GM23338 (cell line): ENCODE results near the gene DPP9. TPM values are rescaled to one million over a fixed set of nuclear protein-coding genes. Genes with fewer than 3 reads are reported as not detected.

ENCODE experiments used
- ATAC-seq: fragments of 200-7000 bp; cut with Tn5 transposase; 3 replicates; pipeline ENCODE4 v1.9.1; 2020
- DNase-seq: peaks from one replicate; pipeline ENCODE4 v3.0.0-alpha.2; 2015; ENCODE audit warnings: low spot score
- H2AFZ ChIP-seq: fragments of 200-600 bp; sonication (generic); 2 replicates; pipeline ENCODE4 v1.8.0; 2016; ENCODE audit warnings: antibody characterized with exemption, mild to moderate bottlenecking, moderate library complexity
- H3F3A ChIP-seq: fragments of 200-600 bp; sonication (generic); replicated peaks from 2 replicates; pipeline ENCODE4 v1.8.0; 2017; ENCODE audit warnings: antibody characterized with exemption, mixed run types, low read depth
- H3K27ac ChIP-seq: fragments of 200-600 bp; sonication (generic); 2 replicates; pipeline ENCODE4 v1.6.1; 2016; ENCODE audit warnings: low read depth
- H3K27me3 ChIP-seq: fragments of 200-600 bp; sonication (generic); 2 replicates; pipeline ENCODE4 v1.8.0; 2016; ENCODE audit warnings: mild to moderate bottlenecking, mixed run types, moderate library complexity; ENCODE audit not compliant: insufficient read depth
- H3K36me3 ChIP-seq: fragments of 200-600 bp; sonication (generic); 2 replicates; pipeline ENCODE4 v1.8.0; 2016; ENCODE audit warnings: mild to moderate bottlenecking; ENCODE audit not compliant: insufficient read depth
- H3K4me1 ChIP-seq: fragments of 200-600 bp; sonication (generic); 2 replicates; pipeline ENCODE4 v1.8.0; 2016; ENCODE audit warnings: mild to moderate bottlenecking, moderate library complexity; ENCODE audit not compliant: insufficient read depth
- H3K4me2 ChIP-seq: fragments of 200-600 bp; sonication (generic); 2 replicates; pipeline ENCODE4 v1.7.1; 2017; ENCODE audit warnings: mixed run types
- H3K4me3 ChIP-seq: fragments of 200-600 bp; sonication (generic); 2 replicates; pipeline ENCODE4 v1.6.1; 2016; ENCODE audit warnings: mixed run types
- H3K79me2 ChIP-seq: fragments of 200-600 bp; sonication (generic); replicated peaks from 2 replicates; pipeline ENCODE4 v1.8.0; 2017; ENCODE audit warnings: mild to moderate bottlenecking; ENCODE audit not compliant: insufficient read depth
- H3K9me2 ChIP-seq: fragments of 200-600 bp; sonication (generic); 2 replicates; pipeline ENCODE4 v1.8.0; 2017; ENCODE audit not compliant: insufficient read depth
- H4K20me1 ChIP-seq: fragments of 200-600 bp; sonication (generic); replicated peaks from 2 replicates; pipeline ENCODE4 v1.8.0; 2017; ENCODE audit warnings: mild to moderate bottlenecking; ENCODE audit not compliant: insufficient read depth
- H3K27ac Mint-ChIP-seq: 2 replicates; pipeline ENCODE4 v1.8.0; 2020; ENCODE audit warnings: inconsistent platforms, mild to moderate bottlenecking, moderate library complexity, mixed read lengths
- H3K27me3 Mint-ChIP-seq: 3 replicates; pipeline ENCODE4 v1.8.0; 2022; ENCODE audit warnings: low read depth, mild to moderate bottlenecking, moderate library complexity, mixed read lengths, inconsistent platforms; ENCODE audit not compliant: insufficient read depth, poor library complexity
- H3K36me3 Mint-ChIP-seq: 3 replicates; pipeline ENCODE4 v1.8.0; 2021; ENCODE audit warnings: low read depth, mild to moderate bottlenecking, inconsistent platforms, moderate library complexity, mixed read lengths
- H3K4me1 Mint-ChIP-seq: 3 replicates; pipeline ENCODE4 v1.8.0; 2020; ENCODE audit warnings: mild to moderate bottlenecking, inconsistent platforms, mixed read lengths
- H3K4me3 Mint-ChIP-seq: 3 replicates; pipeline ENCODE4 v1.8.0; 2021; ENCODE audit warnings: moderate library complexity, mild to moderate bottlenecking, inconsistent platforms, mixed read lengths
- H3K9me3 Mint-ChIP-seq: 3 replicates; pipeline ENCODE4 v1.8.0; 2020; ENCODE audit warnings: moderate library complexity, mild to moderate bottlenecking, inconsistent platforms, mixed read lengths
- CREB1 ChIP-seq: fragments of 250-450 bp; sonication (Bioruptor Pico); IDR thresholded peaks from 2 replicates; pipeline ENCODE4 v1.5.0; 2020; ENCODE audit warnings: low read depth, mild to moderate bottlenecking, moderate library complexity
- EZH2 ChIP-seq: fragments of 200-600 bp; sonication (generic); IDR thresholded peaks from one replicate; pipeline ENCODE4 v1.8.0; 2017; ENCODE audit warnings: antibody characterized with exemption, mild to moderate bottlenecking, low read depth; ENCODE audit not compliant: unreplicated experiment
- NANOG ChIP-seq: IDR thresholded peaks from 2 replicates; pipeline ENCODE4 v1.6.1; 2016; ENCODE audit warnings: antibody characterized with exemption, borderline replicate concordance
- POLR2AphosphoS5 ChIP-seq: IDR thresholded peaks from 2 replicates; pipeline ENCODE4 v1.6.1; 2016; ENCODE audit warnings: antibody characterized with exemption, low read depth
- STAT1 ChIP-seq: IDR thresholded peaks from one replicate; pipeline ENCODE4 v1.6.1; 2016; ENCODE audit warnings: antibody characterized with exemption; ENCODE audit not compliant: unreplicated experiment
- ZNF331 ChIP-seq: fragments of 250-450 bp; sonication (Bioruptor Pico); IDR thresholded peaks from 2 replicates; pipeline ENCODE4 v1.5.0; 2020; ENCODE audit warnings: low read depth, mild to moderate bottlenecking, moderate library complexity
- polyA plus RNA-seq: library from polyadenylated mRNA; unstranded; fragments of >200 nt; fragmentation: Nextera tagmentation; extraction: Ambion mirVana; gene quantifications from 2 replicates; pipeline ENCODE4 v1.2.1, GENCODE V29; 2016
- total RNA-seq: library from RNA; depleted of rRNA; stranded (reverse); fragments of >200 nt; shearing (Covaris generic); gene quantifications from 2 replicates; pipeline ENCODE4 v1.2.3, GENCODE V29; 2014
- TF ChIP-seq, protein P1 (sequence below), 2 experiments: fragments of 200-600 bp in 1 of 2; sonication (generic) in 1 of 2; conservative IDR thresholded peaks; 2 replicates each; pipeline versions ENCODE4 v1.5.1 to v1.6.1; 2016 to 2017; ENCODE audit warnings: antibody characterized with exemption in 2 of 2, low read depth in 2 of 2, mild to moderate bottlenecking in 2 of 2, moderate library complexity in 1 of 2
- TF ChIP-seq, protein P2 (sequence below): IDR thresholded peaks from one replicate; pipeline ENCODE4 v1.6.1; 2018; ENCODE audit warnings: antibody characterized with exemption; ENCODE audit not compliant: unreplicated experiment
- TF ChIP-seq, protein P3 (sequence below): IDR thresholded peaks from 2 replicates; pipeline ENCODE4 v1.6.1; 2016; ENCODE audit warnings: antibody characterized with exemption

DPP9 gene
- total and polyA plus RNA-seq, 2 experiments from 2014 or later: 19.5 to 49.2 TPM

DNA sequence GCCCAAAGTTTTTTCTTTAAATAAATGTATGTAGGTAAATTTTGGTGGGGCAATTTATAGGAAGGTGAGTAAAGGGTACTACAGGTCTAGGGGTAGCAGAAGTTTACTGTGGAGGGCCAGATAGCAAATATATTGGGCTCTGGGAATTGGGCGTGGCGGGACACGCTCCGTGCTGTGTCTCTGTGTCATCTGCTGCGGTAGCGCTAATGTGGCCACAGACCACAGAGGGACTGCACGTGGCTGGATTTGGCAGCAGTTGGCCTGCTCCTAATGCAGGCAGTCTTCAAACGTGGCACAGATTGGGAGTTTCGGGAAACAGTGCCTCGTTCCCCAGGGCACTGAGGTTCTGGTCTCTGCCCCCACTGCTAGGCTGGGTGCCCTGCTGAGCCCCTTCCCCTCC is 36.9 kb downstream of the DPP9 start:
- H2AFZ ChIP-seq: no peak overlapping the region
- H3K79me2 ChIP-seq: no peaks in the 10 kb centered on the region
- Mint-ChIP-seq H3K27ac (no peak overlapping the region), H3K4me1 (no peaks in the 10 kb centered on the region), H3K27me3 (peaks cover 3% of the 10 kb centered on the region), H3K9me3 (no peaks in the 10 kb centered on the region), H3K4me3 (no peak overlapping the region), H3K36me3 (peaks cover 19% of the 10 kb centered on the region)
- no peak overlapping the region for H3K27ac ChIP-seq
- H4K20me1 ChIP-seq: no peaks in the 10 kb centered on the region
- no peak overlapping the region for H3K4me3 ChIP-seq
- no peak for ATAC-seq
- H3K9me2 ChIP-seq: no peaks in the 10 kb centered on the region
- H3K4me1 ChIP-seq: no peaks in the 10 kb centered on the region
- no peak overlapping the region for H3K4me2 ChIP-seq
- H3F3A ChIP-seq: no peaks in the 10 kb centered on the region
- H3K27me3 ChIP-seq: no peaks in the 10 kb centered on the region
- DNase-seq: no peak
- TF ChIP-seq, protein P1, sequence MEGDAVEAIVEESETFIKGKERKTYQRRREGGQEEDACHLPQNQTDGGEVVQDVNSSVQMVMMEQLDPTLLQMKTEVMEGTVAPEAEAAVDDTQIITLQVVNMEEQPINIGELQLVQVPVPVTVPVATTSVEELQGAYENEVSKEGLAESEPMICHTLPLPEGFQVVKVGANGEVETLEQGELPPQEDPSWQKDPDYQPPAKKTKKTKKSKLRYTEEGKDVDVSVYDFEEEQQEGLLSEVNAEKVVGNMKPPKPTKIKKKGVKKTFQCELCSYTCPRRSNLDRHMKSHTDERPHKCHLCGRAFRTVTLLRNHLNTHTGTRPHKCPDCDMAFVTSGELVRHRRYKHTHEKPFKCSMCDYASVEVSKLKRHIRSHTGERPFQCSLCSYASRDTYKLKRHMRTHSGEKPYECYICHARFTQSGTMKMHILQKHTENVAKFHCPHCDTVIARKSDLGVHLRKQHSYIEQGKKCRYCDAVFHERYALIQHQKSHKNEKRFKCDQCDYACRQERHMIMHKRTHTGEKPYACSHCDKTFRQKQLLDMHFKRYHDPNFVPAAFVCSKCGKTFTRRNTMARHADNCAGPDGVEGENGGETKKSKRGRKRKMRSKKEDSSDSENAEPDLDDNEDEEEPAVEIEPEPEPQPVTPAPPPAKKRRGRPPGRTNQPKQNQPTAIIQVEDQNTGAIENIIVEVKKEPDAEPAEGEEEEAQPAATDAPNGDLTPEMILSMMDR (conservative IDR thresholded peaks at IDR 0.05; ENCODE audit: low read depth in 2 of 2): no peak
- TF ChIP-seq POLR2AphosphoS5 (no peak), ZNF331 (CRISPR knock-in tag) (no peak), EZH2 (no peak), CREB1 (CRISPR knock-in tag) (no peak), STAT1 (no peak), NANOG (no peak)
- TF ChIP-seq, protein P2, sequence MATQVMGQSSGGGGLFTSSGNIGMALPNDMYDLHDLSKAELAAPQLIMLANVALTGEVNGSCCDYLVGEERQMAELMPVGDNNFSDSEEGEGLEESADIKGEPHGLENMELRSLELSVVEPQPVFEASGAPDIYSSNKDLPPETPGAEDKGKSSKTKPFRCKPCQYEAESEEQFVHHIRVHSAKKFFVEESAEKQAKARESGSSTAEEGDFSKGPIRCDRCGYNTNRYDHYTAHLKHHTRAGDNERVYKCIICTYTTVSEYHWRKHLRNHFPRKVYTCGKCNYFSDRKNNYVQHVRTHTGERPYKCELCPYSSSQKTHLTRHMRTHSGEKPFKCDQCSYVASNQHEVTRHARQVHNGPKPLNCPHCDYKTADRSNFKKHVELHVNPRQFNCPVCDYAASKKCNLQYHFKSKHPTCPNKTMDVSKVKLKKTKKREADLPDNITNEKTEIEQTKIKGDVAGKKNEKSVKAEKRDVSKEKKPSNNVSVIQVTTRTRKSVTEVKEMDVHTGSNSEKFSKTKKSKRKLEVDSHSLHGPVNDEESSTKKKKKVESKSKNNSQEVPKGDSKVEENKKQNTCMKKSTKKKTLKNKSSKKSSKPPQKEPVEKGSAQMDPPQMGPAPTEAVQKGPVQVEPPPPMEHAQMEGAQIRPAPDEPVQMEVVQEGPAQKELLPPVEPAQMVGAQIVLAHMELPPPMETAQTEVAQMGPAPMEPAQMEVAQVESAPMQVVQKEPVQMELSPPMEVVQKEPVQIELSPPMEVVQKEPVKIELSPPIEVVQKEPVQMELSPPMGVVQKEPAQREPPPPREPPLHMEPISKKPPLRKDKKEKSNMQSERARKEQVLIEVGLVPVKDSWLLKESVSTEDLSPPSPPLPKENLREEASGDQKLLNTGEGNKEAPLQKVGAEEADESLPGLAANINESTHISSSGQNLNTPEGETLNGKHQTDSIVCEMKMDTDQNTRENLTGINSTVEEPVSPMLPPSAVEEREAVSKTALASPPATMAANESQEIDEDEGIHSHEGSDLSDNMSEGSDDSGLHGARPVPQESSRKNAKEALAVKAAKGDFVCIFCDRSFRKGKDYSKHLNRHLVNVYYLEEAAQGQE: no peak
- TF ChIP-seq, protein P3, sequence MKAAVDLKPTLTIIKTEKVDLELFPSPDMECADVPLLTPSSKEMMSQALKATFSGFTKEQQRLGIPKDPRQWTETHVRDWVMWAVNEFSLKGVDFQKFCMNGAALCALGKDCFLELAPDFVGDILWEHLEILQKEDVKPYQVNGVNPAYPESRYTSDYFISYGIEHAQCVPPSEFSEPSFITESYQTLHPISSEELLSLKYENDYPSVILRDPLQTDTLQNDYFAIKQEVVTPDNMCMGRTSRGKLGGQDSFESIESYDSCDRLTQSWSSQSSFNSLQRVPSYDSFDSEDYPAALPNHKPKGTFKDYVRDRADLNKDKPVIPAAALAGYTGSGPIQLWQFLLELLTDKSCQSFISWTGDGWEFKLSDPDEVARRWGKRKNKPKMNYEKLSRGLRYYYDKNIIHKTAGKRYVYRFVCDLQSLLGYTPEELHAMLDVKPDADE: no peak
- H3K36me3 ChIP-seq: peaks cover 3% of the 10 kb centered on the region; the same call in 1 of the 2 replicates
